GM12878 (cell line): Measurements from ENCODE around the gene PRR16.

ENCODE experiments used
- CEBPB ChIP-seq, 2 experiments: fragments of 150-350 bp in 1 of 2; IDR thresholded peaks; 2 replicates each; pipeline ENCODE4 v1.6.1; 2012 to 2014; ENCODE audit warnings: low read depth in 2 of 2, low read length in 2 of 2, borderline replicate concordance in 1 of 2, inconsistent platforms in 1 of 2
- EGR1 ChIP-seq, 2 experiments: IDR thresholded peaks; 1 replicate in 1 of 2; 2 replicates in 1 of 2; pipeline ENCODE4 v1.6.1; 2011 to 2012; ENCODE audit warnings: low read depth in 2 of 2, low read length in 2 of 2, borderline replicate concordance in 1 of 2, mild to moderate bottlenecking in 1 of 2, moderate library complexity in 1 of 2
- ESRRA ChIP-seq: IDR thresholded peaks from 2 replicates; pipeline ENCODE4 v1.6.1; 2012; ENCODE audit warnings: mild to moderate bottlenecking, low read length, improper control_type of control experiment
- POLR2A ChIP-seq: IDR thresholded peaks from 2 replicates; pipeline ENCODE4 v1.6.1; 2011; ENCODE audit warnings: low read depth, mild to moderate bottlenecking, low read length
- POLR2AphosphoS5 ChIP-seq: IDR thresholded peaks from 2 replicates; pipeline ENCODE4 v1.6.1; 2011; ENCODE audit warnings: mild to moderate bottlenecking, low read length, inconsistent platforms
- SIX5 ChIP-seq: IDR thresholded peaks from 2 replicates; pipeline ENCODE4 v1.6.1; 2011; ENCODE audit warnings: mild to moderate bottlenecking, low read depth, low read length, moderate library complexity; ENCODE audit not compliant: severe bottlenecking
- SUZ12 ChIP-seq: fragments of 200-600 bp; sonication (generic); IDR thresholded peaks from one replicate; pipeline ENCODE4 v1.6.1; 2018; ENCODE audit warnings: antibody characterized with exemption, mild to moderate bottlenecking; ENCODE audit not compliant: unreplicated experiment
- YY1 ChIP-seq: IDR thresholded peaks from 2 replicates; pipeline ENCODE4 v1.6.1; 2011; ENCODE audit warnings: low read depth, mild to moderate bottlenecking, low read length
- ZNF207 ChIP-seq: fragments of 450-650 bp; IDR thresholded peaks from 2 replicates; pipeline ENCODE4 v1.6.1; 2014; ENCODE audit warnings: antibody characterized with exemption, mild to moderate bottlenecking, borderline replicate concordance
- TF ChIP-seq, protein P1 (sequence below): IDR thresholded peaks from 2 replicates; pipeline ENCODE4 v1.6.1; 2012; ENCODE audit warnings: low read depth, low read length, improper control_type of control experiment
- TF ChIP-seq, protein P2 (sequence below), 3 experiments: IDR thresholded peaks in 2 of 3; conservative IDR thresholded peaks in 1 of 3; 2 replicates each; pipeline ENCODE4 v1.5.1; 2011; ENCODE audit warnings: low read depth in 3 of 3, low read length in 3 of 3, mild to moderate bottlenecking in 3 of 3, control low read depth in 2 of 3, moderate library complexity in 2 of 3, inconsistent platforms in 1 of 3, mixed read lengths in 1 of 3; ENCODE audit not compliant: control insufficient read depth in 2 of 3, insufficient read depth in 1 of 3; ENCODE audit errors: extremely low read depth in 1 of 3
- TF ChIP-seq, protein P3 (sequence below): fragments of 450-650 bp; IDR thresholded peaks from 2 replicates; pipeline ENCODE4 v1.6.1; 2016; ENCODE audit warnings: mild to moderate bottlenecking, moderate library complexity, borderline replicate concordance
- TF ChIP-seq, protein P4 (sequence below): IDR thresholded peaks from 2 replicates; pipeline ENCODE4 v1.6.1; 2012; ENCODE audit warnings: mild to moderate bottlenecking, low read depth, low read length

DNA sequence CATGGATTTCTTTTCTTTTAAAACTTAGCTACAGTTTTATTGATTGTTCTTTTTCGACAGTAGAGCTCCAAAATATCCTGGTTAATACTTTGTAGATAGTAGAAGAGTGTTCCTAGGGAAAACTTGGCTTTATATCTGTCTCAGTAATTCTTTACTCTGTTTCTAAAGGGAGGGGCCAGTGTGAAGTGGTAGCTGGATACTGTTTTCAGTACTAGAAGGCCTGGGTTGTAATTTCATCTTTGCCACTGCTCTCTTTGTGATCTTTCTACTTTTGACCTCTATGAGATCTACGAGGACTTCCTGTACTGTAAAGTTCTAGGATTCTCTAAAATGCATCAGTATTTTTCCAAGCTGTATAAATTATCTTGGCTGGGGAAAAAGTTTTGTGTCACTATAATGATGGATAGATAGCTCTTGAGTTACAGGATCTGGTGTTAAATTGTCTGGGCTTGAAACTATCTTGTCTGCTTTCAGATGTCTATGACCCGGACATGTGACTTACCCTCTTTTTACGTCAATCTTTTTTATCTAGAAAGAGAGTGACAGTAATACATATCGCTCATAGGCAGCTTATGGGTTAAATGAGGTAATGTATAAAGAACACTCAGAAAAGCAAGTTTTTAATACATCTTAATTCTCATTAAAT lies 53.6 kb downstream of the PRR16 start:
- TF ChIP-seq, protein P1, sequence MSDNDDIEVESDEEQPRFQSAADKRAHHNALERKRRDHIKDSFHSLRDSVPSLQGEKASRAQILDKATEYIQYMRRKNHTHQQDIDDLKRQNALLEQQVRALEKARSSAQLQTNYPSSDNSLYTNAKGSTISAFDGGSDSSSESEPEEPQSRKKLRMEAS = no peak
- TF ChIP-seq, protein P2, sequence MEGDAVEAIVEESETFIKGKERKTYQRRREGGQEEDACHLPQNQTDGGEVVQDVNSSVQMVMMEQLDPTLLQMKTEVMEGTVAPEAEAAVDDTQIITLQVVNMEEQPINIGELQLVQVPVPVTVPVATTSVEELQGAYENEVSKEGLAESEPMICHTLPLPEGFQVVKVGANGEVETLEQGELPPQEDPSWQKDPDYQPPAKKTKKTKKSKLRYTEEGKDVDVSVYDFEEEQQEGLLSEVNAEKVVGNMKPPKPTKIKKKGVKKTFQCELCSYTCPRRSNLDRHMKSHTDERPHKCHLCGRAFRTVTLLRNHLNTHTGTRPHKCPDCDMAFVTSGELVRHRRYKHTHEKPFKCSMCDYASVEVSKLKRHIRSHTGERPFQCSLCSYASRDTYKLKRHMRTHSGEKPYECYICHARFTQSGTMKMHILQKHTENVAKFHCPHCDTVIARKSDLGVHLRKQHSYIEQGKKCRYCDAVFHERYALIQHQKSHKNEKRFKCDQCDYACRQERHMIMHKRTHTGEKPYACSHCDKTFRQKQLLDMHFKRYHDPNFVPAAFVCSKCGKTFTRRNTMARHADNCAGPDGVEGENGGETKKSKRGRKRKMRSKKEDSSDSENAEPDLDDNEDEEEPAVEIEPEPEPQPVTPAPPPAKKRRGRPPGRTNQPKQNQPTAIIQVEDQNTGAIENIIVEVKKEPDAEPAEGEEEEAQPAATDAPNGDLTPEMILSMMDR (IDR thresholded peaks at IDR 0.05 in 2 of 3, conservative IDR thresholded peaks at IDR 0.05 in 1 of 3; ENCODE audit: control insufficient read depth in 2 of 3, extremely low read depth in 1 of 3, insufficient read depth in 1 of 3, low read depth in 3 of 3, low read length in 3 of 3) = no peak
- TF ChIP-seq POLR2A = no peak
- no peak for TF ChIP-seq CEBPB (IDR thresholded peaks at IDR 0.05; ENCODE audit: borderline replicate concordance in 1 of 2, low read depth in 2 of 2, low read length in 2 of 2)
- TF ChIP-seq SUZ12 = no peak
- TF ChIP-seq SIX5 = no peak
- no peak for TF ChIP-seq YY1
- no peak for TF ChIP-seq EGR1 (IDR thresholded peaks at IDR 0.05; ENCODE audit: borderline replicate concordance in 1 of 2, low read depth in 2 of 2, low read length in 2 of 2)
- no peak for TF ChIP-seq ZNF207
- TF ChIP-seq POLR2AphosphoS5 = no peak
- TF ChIP-seq, protein P3, sequence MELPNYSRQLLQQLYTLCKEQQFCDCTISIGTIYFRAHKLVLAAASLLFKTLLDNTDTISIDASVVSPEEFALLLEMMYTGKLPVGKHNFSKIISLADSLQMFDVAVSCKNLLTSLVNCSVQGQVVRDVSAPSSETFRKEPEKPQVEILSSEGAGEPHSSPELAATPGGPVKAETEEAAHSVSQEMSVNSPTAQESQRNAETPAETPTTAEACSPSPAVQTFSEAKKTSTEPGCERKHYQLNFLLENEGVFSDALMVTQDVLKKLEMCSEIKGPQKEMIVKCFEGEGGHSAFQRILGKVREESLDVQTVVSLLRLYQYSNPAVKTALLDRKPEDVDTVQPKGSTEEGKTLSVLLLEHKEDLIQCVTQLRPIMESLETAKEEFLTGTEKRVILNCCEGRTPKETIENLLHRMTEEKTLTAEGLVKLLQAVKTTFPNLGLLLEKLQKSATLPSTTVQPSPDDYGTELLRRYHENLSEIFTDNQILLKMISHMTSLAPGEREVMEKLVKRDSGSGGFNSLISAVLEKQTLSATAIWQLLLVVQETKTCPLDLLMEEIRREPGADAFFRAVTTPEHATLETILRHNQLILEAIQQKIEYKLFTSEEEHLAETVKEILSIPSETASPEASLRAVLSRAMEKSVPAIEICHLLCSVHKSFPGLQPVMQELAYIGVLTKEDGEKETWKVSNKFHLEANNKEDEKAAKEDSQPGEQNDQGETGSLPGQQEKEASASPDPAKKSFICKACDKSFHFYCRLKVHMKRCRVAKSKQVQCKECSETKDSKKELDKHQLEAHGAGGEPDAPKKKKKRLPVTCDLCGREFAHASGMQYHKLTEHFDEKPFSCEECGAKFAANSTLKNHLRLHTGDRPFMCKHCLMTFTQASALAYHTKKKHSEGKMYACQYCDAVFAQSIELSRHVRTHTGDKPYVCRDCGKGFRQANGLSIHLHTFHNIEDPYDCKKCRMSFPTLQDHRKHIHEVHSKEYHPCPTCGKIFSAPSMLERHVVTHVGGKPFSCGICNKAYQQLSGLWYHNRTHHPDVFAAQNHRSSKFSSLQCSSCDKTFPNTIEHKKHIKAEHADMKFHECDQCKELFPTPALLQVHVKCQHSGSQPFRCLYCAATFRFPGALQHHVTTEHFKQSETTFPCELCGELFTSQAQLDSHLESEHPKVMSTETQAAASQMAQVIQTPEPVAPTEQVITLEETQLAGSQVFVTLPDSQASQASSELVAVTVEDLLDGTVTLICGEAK = no peak
- no peak for TF ChIP-seq ESRRA
- TF ChIP-seq, protein P4, sequence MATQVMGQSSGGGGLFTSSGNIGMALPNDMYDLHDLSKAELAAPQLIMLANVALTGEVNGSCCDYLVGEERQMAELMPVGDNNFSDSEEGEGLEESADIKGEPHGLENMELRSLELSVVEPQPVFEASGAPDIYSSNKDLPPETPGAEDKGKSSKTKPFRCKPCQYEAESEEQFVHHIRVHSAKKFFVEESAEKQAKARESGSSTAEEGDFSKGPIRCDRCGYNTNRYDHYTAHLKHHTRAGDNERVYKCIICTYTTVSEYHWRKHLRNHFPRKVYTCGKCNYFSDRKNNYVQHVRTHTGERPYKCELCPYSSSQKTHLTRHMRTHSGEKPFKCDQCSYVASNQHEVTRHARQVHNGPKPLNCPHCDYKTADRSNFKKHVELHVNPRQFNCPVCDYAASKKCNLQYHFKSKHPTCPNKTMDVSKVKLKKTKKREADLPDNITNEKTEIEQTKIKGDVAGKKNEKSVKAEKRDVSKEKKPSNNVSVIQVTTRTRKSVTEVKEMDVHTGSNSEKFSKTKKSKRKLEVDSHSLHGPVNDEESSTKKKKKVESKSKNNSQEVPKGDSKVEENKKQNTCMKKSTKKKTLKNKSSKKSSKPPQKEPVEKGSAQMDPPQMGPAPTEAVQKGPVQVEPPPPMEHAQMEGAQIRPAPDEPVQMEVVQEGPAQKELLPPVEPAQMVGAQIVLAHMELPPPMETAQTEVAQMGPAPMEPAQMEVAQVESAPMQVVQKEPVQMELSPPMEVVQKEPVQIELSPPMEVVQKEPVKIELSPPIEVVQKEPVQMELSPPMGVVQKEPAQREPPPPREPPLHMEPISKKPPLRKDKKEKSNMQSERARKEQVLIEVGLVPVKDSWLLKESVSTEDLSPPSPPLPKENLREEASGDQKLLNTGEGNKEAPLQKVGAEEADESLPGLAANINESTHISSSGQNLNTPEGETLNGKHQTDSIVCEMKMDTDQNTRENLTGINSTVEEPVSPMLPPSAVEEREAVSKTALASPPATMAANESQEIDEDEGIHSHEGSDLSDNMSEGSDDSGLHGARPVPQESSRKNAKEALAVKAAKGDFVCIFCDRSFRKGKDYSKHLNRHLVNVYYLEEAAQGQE = no peak
